Endometrial microvascular endothelial cells (primary cell): ENCODE data around the gene TBX20. TPM values are rescaled to one million over a fixed set of nuclear protein-coding genes. Genes with fewer than 3 reads are reported as not detected.
"Not testable (repeated sequence)": the region's sequence is repeated elsewhere in the genome, so short reads cannot be mapped to it uniquely, and the experiment has no call there.

Experiments
- in situ Hi-C: cut with HindIII; loops from 2 replicates; pipeline ENCODE4 v1.10.0; 2017; ENCODE audit warnings: low sequenced_read_pairs, low pct_unique_long_range_greater_than_20kb; ENCODE audit errors: inconsistent ontology term
- total RNA-seq: library from RNA; depleted of rRNA; stranded (reverse); fragments of >200 nt; gene quantifications from one replicate; pipeline ENCODE4 v1.2.3, GENCODE V29; 2015; ENCODE audit errors: inconsistent ontology term

The TBX20 gene
- total RNA-seq, 1 donor from 2014 or later, result 2.0 TPM

DNA sequence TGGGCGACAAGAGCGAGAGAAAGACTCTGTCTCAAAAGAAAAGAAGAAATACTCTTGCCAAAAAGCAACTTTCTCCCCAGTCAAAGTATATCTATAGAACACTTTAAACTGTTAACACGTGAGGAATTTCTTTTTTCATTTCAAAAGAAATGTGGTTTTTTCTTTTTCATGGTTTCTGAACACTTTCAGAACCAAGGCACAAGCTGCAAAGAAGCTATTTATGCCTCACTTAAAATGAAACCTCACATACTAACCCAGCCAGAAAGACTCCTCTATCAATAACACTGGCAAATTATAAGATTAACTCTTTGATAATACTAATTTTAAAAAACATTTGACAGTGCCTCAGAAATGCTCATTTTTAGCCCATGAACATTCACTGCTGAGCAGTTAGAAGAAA lies 20.9 kb downstream of the TBX20 start:
- in situ Hi-C loops, result no loop called here

DNA sequence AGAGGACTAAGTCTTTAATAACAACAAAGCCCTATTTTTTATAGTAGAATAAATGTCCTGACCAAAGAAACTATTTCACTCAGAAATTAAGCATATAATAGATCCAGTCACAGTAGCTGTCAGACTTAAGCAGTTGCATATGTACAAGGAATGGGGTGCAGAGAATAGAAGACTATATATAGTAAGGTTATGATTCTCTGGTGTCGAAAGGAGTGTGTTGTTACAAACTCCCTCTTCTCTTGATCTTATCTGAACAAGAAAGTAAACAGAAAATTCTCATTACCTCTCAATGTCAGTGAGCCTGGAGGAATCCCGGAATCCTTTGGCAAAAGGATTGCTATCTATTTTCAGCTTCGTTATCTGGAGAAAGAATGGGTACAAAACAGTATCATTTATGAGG lies 22.7 kb downstream of the TBX20 start:
- in situ Hi-C loops, result not testable (repeated sequence)

DNA sequence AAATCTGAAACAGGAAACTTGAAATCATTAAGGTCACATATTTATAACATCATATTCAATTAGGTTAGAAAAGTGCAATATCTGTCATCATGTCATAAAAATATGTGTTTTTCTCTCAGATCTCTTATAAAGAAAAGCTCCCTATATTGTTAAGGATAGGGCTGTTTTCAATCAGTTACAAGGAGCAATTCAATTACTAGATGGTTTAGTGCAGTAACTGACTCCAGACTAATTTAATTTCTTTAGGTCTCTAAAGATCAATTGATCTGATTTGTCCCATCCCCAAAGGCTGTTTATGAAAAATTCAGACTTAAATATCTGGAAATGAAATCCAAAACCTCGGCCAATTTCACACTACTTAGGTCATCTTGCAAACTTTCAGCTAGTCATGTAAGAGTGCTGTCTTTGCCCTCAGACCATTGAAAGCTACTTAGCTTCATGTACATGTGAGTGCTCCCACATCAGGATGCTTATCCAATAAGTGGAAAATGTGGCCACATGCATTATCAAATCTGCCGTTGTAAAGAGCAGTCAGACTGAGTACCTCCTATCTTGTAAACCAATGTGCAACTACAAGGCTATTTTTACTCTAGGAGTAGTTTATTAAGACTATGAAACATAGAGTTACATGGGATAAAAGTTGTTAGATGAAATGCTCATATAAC lies 24.7 kb downstream of the TBX20 start:
- in situ Hi-C loops, result not testable (repeated sequence)

DNA sequence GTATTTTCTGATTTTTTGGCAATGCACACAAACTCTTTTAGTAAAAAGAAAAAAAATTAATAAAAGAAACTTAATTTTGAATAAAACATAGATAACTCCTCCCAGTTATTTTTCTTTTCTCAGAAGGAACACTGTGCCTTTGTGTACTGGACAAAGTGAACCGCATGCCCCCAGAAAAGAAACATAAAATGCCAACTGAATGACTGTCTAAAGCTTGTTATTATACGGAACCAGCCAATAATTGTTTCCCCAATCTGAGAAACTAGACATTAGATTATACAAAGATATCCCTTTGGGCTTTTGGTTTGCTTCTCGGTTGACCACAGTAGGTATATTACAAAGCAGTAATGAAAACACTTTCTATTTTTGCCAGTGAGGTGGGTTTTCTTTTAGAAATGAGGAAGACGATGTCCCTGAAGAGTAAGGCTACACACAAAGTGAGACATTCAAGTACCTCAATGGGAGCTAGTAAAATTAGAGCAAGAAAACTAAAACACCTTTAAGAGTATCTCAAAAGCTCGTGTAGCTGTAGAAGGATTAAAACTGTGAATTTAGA lies 25.3 kb downstream of the TBX20 start:
- in situ Hi-C loops, result not testable (repeated sequence)

DNA sequence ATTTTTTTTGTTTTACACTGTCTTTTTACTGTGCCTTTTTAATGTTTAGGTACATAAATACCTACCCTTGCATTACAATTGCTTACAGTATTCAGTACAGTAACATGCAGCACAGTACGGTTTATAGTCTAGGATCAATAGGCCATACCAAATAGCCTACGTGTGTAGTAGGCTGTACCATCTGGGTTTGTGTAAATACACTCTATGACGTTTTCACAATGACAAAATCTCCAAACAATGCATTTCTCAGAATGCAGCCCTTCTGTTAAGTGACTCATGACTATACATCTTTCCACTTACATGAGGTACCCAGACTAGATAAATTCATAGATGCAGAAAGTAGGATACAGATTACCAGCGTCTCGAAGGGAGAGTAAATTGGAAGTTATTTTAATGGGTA lies 26.5 kb downstream of the TBX20 start:
- in situ Hi-C loops, result not testable (repeated sequence)

DNA sequence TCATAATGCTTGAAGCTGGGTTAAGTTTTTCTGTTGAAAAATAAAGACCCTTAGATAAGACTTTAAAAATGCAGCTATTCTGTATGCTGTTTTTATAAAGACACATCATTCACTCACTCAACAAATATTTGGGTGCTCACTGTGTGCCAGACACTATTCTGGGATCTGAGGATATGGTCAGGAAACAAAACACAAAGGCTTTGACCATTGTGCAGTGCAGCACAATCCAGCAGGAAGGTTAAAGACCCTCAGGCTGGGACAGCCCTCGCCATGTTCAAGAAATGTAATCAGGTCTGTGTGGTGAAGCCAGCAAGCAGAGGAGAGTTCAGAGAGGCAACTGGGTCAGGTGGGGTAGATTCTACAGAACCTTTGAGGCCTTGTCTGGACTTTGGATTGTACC lies 31.5 kb downstream of the TBX20 start:
- in situ Hi-C loops, result not testable (repeated sequence)

DNA sequence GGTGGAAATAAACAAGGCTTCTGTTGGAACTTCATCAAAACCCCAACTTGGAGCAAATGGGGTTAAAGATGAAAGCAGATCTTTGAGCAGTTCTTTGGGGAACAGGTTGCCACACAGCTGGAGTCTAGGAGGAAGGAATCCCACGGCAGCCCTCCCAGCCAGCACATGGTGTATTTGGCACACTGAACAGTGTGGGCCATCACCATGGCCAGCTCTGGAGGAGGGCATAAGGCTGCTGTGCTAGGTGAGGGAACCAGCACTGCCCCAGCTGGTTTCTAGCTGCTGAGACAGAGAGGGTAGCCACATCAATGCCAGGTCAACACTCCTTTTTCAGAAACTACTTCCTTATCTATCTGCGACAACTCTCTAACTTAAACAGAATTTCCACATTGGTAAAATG lies 33.7 kb downstream of the TBX20 start:
- in situ Hi-C loops, result not testable (repeated sequence)

DNA sequence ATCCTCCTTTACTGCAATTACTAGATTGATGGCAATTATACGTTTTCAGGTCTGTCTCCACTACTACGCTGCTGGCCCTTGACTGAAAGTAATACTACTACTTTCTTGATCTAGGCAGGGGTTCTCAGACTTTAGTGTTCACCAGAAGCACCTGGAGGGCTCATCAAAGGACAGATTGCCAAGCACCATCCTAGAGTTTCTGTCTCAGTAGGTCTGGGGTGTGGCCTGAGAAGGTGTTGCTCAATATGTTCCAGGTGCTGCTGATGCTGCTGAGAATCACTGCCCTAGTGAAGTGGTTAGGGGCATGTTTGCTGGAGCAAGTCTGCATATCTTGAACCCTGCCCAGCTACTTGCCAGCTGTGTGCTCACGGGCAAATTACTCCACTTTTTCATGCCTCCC lies 37.9 kb downstream of the TBX20 start:
- in situ Hi-C loops, result not testable (repeated sequence)

DNA sequence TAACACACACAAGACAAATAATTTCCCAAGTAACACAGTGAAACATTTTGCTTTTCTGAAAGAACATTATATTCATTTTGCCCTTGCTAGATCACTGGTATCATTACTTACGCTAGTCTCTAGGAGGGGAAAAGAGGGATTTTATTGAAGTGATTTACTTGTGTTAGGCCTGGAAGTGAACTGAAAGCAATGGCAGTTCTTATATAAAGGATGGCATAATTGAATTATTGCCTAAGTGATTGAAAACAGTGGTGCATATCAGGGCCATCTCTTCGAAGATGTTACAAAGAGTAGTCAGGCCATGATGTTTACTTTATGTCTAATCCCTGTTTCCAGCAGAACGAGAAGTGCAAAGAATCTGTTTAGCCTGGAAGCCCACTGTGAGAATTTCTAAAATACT lies 38.8 kb downstream of the TBX20 start:
- in situ Hi-C loops, result not testable (repeated sequence)

DNA sequence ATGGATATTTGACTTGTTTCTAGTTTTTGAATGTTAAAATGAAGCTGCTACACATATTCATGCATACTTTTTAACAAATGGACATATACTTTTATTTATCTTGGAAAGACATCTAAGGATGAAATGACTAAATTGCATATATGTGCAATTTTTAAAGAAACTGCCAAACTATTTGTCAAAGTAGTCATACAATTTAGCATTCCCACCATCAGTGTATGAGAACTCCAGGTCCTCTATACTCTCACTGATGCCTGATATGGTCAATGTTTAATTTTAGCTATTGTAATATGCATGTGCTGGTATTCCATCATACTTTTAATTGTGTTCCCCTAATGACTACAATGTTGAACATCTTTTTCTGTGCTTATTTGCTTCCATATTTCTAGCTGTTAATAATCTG lies 47.0 kb downstream of the TBX20 start:
- in situ Hi-C loops, result not testable (repeated sequence)

DNA sequence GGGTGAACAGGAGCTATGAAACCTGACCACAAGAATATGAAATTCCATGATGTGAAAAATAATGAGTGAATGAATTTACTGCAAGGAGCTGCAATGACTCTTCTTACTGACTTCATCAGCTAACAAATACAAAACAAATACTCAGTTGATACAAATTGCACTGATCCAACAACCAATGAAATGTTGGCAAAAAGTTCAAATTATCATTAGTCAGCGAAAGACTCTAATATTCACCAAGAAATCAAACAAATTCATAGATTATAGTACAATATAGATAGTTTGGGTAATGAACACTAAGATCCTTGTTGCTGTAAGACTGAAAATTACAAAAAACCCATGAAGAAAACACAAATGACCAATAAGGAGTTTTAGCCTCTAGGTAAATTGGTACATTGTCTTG lies 49.0 kb downstream of the TBX20 start:
- in situ Hi-C loops, result not testable (repeated sequence)

DNA sequence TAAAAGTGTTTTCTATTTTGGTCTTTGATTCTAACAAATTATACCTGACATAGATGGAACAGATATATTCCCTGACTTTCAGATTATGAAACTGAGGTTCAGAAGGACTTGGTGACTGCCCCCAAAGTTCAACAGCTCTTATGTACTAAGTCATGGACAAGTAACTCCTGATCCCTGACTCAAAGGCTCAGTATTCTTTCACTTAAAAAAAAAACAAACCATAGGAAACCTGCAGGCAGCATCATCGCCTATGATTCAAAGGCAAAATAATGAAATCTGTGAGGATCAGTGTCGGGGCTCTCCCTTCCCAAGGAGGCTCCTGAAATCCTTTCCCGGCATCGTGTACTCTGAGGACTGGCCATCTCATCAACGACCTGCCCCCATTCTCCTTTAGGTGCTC lies 49.9 kb downstream of the TBX20 start:
- in situ Hi-C loops, result not testable (repeated sequence)

DNA sequence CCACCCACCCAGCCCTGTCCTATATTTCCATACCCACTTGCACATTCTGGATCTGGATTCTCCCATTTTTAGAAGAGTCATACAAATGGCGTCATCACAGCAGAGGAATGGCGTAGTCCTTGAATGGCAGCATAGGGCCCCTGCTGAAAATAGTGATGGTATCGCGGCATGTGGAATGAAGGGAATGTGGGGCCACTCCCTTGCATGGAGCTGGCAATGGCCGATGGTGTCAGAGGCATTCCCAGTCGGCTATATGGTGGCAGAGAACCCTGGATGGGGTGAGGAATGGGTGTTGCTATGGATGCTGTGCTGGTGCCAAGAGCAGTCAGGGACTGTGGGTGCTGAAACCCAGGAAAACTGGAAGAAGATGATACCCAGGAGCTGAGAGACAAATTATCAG lies 51.5 kb downstream of the TBX20 start:
- in situ Hi-C loops, result not testable (repeated sequence)

DNA sequence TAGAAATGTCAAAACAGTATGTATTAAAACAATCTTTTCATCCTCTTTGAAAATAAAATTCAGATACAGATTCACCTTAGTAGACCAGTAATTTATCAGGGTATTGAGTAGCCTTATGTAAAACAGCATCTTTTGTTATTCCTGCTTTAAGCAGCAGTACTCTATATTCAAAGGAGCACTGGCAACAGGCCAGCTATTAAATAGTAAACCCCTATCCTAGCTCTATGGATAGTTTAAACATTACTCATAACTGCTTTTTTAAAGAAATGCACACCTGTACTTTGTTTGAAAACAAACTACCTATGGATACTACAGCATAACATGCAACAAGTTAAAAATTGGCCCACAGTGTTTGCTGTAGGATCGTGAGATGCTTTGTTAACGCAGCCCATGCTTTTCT lies 53.7 kb downstream of the TBX20 start:
- in situ Hi-C loops, result not testable (repeated sequence)

DNA sequence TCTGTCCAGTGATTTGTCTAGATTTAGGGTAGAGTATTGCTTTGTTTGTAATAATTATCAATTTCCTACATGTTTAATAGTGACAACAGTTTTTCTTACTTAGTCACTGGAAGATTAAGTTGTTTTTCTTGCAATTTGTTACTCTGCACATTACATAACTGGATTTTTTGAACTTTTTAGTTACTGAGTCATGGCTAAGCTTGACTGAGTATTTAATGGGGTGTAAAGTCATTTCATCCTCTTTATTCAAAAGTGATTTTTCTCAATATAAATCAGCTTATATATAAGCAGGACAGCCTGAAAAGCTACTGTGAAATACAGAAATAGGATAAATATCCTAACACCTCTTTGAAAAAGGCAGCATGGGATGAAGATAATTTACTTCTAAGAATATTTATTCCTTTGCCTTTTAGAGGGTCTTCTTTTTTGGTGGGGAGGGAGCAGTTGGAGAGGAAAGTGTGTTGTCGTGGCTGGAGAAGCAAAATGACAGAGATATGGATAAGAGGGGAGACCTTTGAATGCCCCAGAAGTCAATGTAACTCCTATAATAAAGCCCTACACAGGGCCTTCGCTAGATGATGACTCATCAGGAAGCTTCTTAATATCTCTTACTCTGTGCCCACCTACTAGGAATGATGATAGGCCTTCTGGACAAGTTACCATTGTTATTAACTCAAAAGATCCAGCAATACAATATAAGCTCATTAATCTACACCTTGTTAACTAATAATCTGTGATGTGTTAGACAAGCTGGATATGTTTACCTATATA lies 55.3 kb downstream of the TBX20 start:
- in situ Hi-C loops, result not testable (repeated sequence)

DNA sequence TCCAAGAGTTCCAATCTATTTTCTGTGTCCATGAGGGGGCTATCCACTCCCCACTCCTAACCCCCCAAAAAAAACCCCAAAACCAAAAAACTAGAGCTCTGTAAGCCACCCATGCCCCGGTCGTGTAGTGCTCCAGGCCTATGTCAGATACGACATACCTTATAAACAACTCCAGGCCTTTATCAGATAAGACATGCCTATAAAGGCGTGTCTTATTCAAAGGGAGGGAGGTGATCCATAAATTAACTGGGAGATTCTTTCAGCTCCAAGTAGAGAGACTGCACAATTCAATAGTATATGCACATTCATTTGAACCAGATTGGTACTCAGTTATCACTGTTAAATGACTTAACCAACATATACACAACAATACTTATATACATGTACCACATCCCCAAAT lies 62.3 kb downstream of the TBX20 start:
- in situ Hi-C loops, result not testable (repeated sequence)

DNA sequence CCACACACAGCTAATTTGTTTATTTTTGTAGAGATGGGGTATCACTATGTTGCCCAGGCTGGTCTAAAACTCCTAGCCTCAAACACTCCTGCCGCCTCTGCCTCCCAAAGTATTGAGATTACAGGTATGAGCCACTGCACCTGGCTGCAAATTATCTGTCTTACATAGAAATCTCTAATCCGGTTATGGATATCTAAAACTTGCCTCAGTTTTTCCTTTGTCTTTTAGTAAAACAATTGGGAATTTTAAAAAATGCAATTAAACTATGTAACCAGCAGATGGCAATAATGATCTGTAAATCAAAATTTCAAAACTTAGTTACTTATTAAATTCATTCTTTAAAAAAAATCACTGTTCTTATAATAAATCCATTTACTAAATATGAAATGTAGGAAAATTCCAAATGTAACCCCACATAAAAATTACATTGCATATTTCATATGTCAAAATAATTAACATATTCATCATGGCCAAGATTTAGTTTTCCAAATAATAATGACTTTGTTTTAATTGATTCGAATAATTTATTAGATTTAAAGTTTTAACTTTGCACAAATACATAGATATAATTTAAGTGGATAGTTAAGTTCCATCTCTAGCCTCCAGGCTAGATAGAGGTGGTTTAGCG lies 63.6 kb downstream of the TBX20 start:
- in situ Hi-C loops, result not testable (repeated sequence)

DNA sequence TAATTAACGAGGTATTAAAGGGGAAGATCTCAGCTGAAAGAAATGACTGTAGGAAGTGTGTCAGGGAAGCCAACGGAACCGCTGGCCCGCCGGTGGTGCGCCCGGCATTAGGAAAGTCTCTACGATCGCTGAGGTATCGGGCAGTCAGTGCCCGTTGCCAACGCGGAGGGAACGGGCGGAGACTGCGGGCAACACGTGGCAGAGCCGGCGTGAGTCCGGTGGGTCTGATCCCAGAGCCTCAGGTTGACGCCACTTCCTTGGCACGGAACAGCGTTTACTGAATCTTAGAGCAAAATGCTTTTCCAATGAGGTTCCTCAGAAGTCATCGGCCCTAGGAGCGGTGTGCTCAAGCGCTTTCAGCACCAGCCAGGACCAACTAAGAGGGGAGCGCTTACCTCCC lies 67.1 kb downstream of the TBX20 start:
- in situ Hi-C loops, result not testable (repeated sequence)

DNA sequence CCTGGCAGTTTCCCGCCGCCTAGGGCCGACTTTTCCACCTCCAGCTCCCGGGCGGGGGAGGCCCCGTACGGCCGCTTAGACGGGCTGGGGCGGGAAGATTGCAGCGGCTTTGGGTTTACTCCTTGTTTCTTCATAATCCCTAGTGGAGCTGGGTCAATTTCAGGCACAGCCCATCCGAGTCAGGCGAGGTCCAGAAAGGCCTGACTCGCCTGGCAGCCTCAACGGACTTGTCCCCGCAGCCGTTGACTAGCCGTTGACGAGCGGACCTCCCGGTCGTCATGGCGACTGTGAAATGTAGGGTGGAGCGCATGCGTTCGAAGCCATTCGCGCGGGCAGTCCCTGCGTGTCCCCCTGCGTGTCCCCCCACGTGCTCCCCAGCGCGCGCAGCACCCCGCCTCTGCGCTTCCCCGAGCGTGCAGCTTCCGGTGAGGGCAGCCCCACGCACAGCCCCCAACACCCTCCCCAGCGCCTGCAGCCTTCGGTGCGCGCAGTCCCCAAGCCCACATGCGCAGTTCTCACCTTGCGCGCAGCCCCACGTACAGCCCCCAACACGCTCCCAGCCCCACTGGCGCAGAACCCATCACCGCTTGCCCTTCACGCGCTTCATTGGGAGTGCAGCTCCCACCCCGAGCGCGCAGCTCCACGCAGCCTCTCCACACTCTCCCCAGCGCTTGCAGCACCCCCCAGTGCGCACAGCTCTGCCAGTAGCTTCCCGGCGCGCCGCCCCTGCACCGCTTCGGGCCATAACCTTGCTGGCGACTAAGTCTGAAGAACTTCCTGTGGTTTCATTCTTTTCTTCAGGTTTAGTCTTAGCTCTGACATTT lies 67.8 kb downstream of the TBX20 start:
- in situ Hi-C loops, result no loop called here
